ENCODE measurements around the gene SIGLEC11.
"Not testable (repeated sequence)": the region's sequence is repeated elsewhere in the genome, so short reads cannot be mapped to it uniquely, and the experiment has no call there.

The SIGLEC11 gene

DNA sequence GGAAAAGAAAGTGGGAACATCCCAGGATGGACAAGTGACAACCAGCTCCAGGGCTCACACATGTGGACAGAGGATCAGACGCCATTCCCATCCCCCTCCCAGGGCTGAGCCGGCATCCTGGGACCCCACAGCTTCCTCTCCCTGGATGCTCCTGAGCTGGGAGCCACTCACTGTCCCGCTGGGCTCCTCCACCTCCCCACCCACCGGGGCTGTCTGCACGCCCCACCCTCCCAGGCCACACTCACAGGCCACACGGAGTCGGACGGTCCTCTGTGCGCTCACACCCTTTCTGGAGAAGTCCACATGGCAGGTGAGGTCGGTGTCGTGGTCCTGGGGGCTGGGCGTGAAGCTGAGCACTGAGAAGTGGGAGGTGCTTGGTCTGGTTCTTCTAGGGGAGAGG, 1.1 kb downstream of the SIGLEC11 start:
- H3K36me3 ChIP-seq (ENCODE audit: control insufficient read depth, insufficient read depth, low read length); H3K27me3 ChIP-seq (ENCODE audit: control insufficient read depth, insufficient read depth, low read length); H3K4me3 ChIP-seq (ENCODE audit: low read depth, low read length); H3K9me3 ChIP-seq (ENCODE audit: control insufficient read depth, insufficient read depth, low read length); H3K27ac ChIP-seq (ENCODE audit: low read depth, low read length); H3K9ac ChIP-seq (ENCODE audit: low read depth, low read length): not testable (repeated sequence)
- peaks cover 15% of the 10 kb centered on the region for H3K4me1 ChIP-seq (ENCODE audit: control insufficient read depth, insufficient read depth, low read length)

DNA sequence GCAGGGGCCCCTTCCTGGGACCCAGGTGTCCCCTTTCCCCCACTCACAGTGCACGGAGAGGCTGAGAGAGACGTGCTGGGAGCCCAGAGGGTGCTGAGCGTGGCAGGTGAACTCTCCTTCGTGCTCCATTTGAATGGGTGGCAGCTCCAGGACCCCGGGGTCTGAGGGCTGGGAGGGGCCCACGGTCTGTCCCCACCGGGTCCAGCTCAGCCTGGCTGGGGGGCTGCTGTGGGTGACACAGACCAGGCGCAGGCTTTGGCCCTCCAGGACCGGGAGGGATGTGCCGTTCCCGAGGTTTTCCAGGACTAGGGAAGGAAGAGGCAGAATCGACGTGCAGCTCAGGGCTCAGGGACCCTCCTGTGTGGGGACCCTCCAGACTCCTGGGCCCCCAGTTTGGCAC, 2.4 kb downstream of the SIGLEC11 start:
- H3K9me3 ChIP-seq (ENCODE audit: control insufficient read depth, insufficient read depth, low read length); H3K4me3 ChIP-seq (ENCODE audit: low read depth, low read length); H3K27ac ChIP-seq (ENCODE audit: low read depth, low read length); H3K27me3 ChIP-seq (ENCODE audit: control insufficient read depth, insufficient read depth, low read length); H3K9ac ChIP-seq (ENCODE audit: low read depth, low read length); H3K36me3 ChIP-seq (ENCODE audit: control insufficient read depth, insufficient read depth, low read length): not testable (repeated sequence)
- H3K4me1 ChIP-seq (ENCODE audit: control insufficient read depth, insufficient read depth, low read length) = peaks cover 26% of the 10 kb centered on the region

GRCh38 chr19:49958144-49958543, 2.8 kb downstream of the SIGLEC11 start:
- H3K27me3 ChIP-seq (ENCODE audit: control insufficient read depth, insufficient read depth, low read length); H3K36me3 ChIP-seq (ENCODE audit: control insufficient read depth, insufficient read depth, low read length); H3K9me3 ChIP-seq (ENCODE audit: control insufficient read depth, insufficient read depth, low read length); H3K27ac ChIP-seq (ENCODE audit: low read depth, low read length); H3K4me3 ChIP-seq (ENCODE audit: low read depth, low read length); H3K9ac ChIP-seq (ENCODE audit: low read depth, low read length): not testable (repeated sequence)
- peaks cover 28% of the 10 kb centered on the region for H3K4me1 ChIP-seq (ENCODE audit: control insufficient read depth, insufficient read depth, low read length)

DNA sequence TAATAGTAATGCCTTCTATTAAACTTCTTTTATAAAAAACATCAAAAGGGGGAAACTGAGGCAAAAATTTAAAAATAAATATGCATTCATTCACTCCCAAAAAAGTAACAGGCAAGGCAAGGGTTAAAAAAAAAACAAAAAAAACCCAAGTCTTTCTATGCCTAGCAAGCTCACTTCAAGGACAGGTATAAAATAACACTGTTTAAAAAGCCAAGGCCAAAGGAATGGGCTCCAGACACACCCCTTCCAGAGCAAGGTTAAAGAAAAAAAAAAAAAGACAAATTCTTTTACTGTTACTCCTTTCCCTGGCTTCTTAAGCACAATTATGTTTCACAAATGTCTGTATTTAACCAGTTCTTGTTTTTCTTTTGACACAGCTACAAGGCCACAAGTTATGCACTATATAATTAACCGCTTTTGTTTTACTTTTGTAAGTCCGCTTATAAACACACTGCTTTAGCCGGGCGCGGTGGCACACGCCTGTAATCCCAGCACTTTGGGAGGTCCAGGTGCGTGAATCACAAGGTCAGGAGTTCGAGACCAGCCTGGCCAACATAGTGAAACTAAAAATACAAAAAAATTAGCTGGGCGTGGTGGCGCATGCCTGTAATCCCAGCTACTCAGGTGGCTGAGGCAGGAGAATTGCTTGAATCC, 3.6 kb downstream of the SIGLEC11 start:
- Histone ChIP-seq H3K27ac (ENCODE audit: low read depth, low read length) (no peak overlapping the region), H3K9ac (ENCODE audit: low read depth, low read length) (no peak overlapping the region), H3K9me3 (ENCODE audit: control insufficient read depth, insufficient read depth, low read length) (peaks cover 3% of the 10 kb centered on the region; the same call in 1 of the 2 replicates), H3K36me3 (ENCODE audit: control insufficient read depth, insufficient read depth, low read length) (no peaks in the 10 kb centered on the region), H3K4me1 (ENCODE audit: control insufficient read depth, insufficient read depth, low read length) (peaks cover 28% of the 10 kb centered on the region), H3K4me3 (ENCODE audit: low read depth, low read length) (no peak overlapping the region), H3K27me3 (ENCODE audit: control insufficient read depth, insufficient read depth, low read length) (no peaks in the 10 kb centered on the region)

DNA sequence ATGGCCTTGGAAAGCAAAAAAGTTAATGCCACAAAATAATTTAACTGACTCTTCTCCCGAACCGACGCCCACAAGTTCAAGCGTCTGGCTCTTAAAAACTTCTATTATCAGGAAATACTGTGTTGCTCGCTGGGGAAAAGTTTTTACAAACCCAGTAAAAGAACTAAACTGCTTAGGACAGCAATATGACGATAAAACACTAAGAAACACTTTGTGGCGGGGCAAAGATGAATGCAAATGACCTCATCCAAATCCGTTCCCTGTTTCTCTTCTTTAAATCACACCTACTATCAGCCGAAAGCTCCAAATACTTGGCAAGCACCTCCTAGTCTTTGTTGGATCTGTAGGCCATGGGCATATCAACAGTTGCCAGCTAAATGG, 4.9 kb downstream of the SIGLEC11 start:
- no peak overlapping the region for H3K27ac ChIP-seq (ENCODE audit: low read depth, low read length)
- no peaks in the 10 kb centered on the region for H3K36me3 ChIP-seq (ENCODE audit: control insufficient read depth, insufficient read depth, low read length)
- no peaks in the 10 kb centered on the region for H3K9me3 ChIP-seq (ENCODE audit: control insufficient read depth, insufficient read depth, low read length)
- peaks cover 28% of the 10 kb centered on the region for H3K4me1 ChIP-seq (ENCODE audit: control insufficient read depth, insufficient read depth, low read length)
- H3K9ac ChIP-seq (ENCODE audit: low read depth, low read length) = no peak overlapping the region
- no peak overlapping the region for H3K4me3 ChIP-seq (ENCODE audit: low read depth, low read length)
- H3K27me3 ChIP-seq (ENCODE audit: control insufficient read depth, insufficient read depth, low read length) = no peaks in the 10 kb centered on the region

DNA sequence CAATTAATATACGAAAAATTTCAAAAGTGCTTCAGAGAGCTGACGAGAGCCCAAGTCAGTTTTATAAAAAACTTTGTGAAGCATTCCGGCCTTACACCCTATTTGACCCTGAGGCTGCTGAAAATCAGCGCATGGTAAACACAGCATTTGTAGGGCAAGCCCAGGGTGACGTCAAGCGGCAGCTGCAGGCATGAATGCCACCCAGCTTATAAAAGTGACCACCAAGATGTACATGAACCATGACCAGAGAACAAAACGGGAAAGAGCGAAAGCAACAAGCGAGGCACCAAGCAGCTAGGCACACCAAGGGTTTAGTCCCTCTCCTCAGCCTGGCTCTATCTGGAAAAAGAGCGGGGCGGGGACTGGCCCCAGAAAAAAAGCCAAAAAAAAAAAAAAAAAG, 6.0 kb downstream of the SIGLEC11 start:
- Histone ChIP-seq H3K4me3 (ENCODE audit: low read depth, low read length) (no peak overlapping the region), H3K36me3 (ENCODE audit: control insufficient read depth, insufficient read depth, low read length) (no peaks in the 10 kb centered on the region), H3K9me3 (ENCODE audit: control insufficient read depth, insufficient read depth, low read length) (no peaks in the 10 kb centered on the region), H3K4me1 (ENCODE audit: control insufficient read depth, insufficient read depth, low read length) (peaks cover 28% of the 10 kb centered on the region), H3K27me3 (ENCODE audit: control insufficient read depth, insufficient read depth, low read length) (no peaks in the 10 kb centered on the region), H3K9ac (ENCODE audit: low read depth, low read length) (no peak overlapping the region), H3K27ac (ENCODE audit: low read depth, low read length) (no peak overlapping the region)

DNA sequence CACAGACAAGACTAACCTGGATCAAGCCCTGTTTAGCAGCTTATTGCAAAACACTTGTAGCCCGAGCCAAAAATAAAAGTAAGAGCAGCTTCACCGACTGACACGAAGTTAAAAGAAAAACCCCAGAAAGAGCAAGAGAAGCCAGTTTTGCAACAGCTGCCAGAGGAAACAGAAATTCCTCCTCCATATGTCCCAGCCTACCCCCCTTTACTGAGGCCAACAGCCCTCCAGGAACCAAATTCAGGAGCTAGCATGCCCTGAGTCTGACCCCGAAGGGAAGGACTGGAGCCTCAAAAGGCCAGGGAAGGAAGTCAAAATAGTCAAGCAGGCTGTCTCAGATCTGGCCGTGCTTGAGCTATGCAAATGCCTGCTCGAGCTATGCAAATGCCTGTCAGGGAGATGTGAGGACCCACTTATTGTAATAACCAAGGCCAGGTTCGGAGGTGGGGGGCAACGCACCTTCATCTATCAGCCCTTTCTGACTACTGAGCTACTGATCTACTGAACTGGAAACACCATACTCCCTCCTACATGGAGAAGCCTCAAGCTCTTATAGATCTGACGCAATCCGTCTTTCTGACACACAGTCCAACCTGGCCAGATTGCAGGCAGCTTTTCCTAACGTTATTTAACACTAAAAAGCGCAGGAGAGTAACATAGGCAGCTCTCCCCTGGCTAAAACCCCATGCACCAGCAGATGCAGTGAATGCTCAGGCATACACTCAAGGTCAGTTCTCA, 6.7 kb downstream of the SIGLEC11 start:
- H3K9ac ChIP-seq (ENCODE audit: low read depth, low read length) = no peak overlapping the region
- H3K27me3 ChIP-seq (ENCODE audit: control insufficient read depth, insufficient read depth, low read length) = no peaks in the 10 kb centered on the region
- H3K4me3 ChIP-seq (ENCODE audit: low read depth, low read length) = no peak overlapping the region
- H3K9me3 ChIP-seq (ENCODE audit: control insufficient read depth, insufficient read depth, low read length) = no peaks in the 10 kb centered on the region
- H3K27ac ChIP-seq (ENCODE audit: low read depth, low read length) = no peak overlapping the region
- no peaks in the 10 kb centered on the region for H3K36me3 ChIP-seq (ENCODE audit: control insufficient read depth, insufficient read depth, low read length)
- peaks cover 28% of the 10 kb centered on the region for H3K4me1 ChIP-seq (ENCODE audit: control insufficient read depth, insufficient read depth, low read length)

DNA sequence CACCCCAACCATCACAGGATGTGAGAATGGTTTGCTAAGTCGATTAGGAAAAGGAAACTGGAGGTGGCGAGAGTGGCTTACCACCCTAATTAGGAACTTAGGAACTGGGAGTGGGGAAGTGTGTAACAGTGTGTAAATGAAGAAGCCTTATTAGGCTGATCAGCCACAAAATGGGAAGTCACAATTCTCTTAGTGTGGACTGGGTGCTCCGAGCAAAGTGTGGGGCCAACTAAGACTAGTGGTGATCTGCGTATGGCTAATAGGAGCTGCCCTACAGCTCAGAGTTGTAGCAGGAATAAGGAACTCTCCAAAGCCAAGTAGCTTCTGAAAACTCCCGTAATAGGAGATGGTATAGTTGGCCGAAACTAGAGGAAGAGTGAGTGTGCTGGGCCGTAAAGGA, 7.6 kb downstream of the SIGLEC11 start:
- Histone ChIP-seq H3K27ac (ENCODE audit: low read depth, low read length) (no peak overlapping the region), H3K36me3 (ENCODE audit: control insufficient read depth, insufficient read depth, low read length) (no peaks in the 10 kb centered on the region), H3K9me3 (ENCODE audit: control insufficient read depth, insufficient read depth, low read length) (no peaks in the 10 kb centered on the region), H3K4me1 (ENCODE audit: control insufficient read depth, insufficient read depth, low read length) (peaks cover 28% of the 10 kb centered on the region), H3K27me3 (ENCODE audit: control insufficient read depth, insufficient read depth, low read length) (no peaks in the 10 kb centered on the region), H3K9ac (ENCODE audit: low read depth, low read length) (no peak overlapping the region), H3K4me3 (ENCODE audit: low read depth, low read length) (no peak overlapping the region)

DNA sequence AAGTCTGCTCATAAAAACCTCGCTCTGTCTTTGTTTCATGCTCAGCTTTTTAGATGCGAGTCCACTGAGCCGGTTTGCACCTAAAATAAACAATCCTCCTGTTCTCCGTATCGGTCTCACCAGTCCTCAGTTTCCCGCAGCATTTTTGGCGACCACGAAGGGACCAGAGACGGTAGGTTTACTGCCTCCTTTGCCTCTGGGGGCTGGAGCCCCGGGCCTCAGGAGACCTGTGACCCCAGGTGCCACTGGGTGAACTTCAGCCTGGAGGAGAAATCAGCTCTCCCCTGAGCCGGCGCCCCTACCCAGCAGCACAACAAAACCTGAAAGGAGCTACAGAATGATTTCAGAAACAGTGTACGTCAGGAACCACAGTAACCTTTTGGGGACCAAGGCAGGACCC, 8.1 kb downstream of the SIGLEC11 start:
- Histone ChIP-seq H3K4me3 (ENCODE audit: low read depth, low read length) (no peak overlapping the region), H3K36me3 (ENCODE audit: control insufficient read depth, insufficient read depth, low read length) (no peaks in the 10 kb centered on the region), H3K27ac (ENCODE audit: low read depth, low read length) (no peak overlapping the region), H3K4me1 (ENCODE audit: control insufficient read depth, insufficient read depth, low read length) (peaks cover 25% of the 10 kb centered on the region), H3K27me3 (ENCODE audit: control insufficient read depth, insufficient read depth, low read length) (no peaks in the 10 kb centered on the region), H3K9ac (ENCODE audit: low read depth, low read length) (no peak overlapping the region), H3K9me3 (ENCODE audit: control insufficient read depth, insufficient read depth, low read length) (no peaks in the 10 kb centered on the region)

GRCh38 chr19:49952479-49952836, 8.5 kb downstream of the SIGLEC11 start:
- Histone ChIP-seq H3K27me3 (ENCODE audit: control insufficient read depth, insufficient read depth, low read length) (no peaks in the 10 kb centered on the region), H3K4me1 (ENCODE audit: control insufficient read depth, insufficient read depth, low read length) (peaks cover 22% of the 10 kb centered on the region), H3K4me3 (ENCODE audit: low read depth, low read length) (no peak overlapping the region), H3K9ac (ENCODE audit: low read depth, low read length) (no peak overlapping the region), H3K36me3 (ENCODE audit: control insufficient read depth, insufficient read depth, low read length) (no peaks in the 10 kb centered on the region), H3K9me3 (ENCODE audit: control insufficient read depth, insufficient read depth, low read length) (no peaks in the 10 kb centered on the region), H3K27ac (ENCODE audit: low read depth, low read length) (no peak overlapping the region)

GRCh38 chr19:49951806-49952478, 9.0 kb downstream of the SIGLEC11 start:
- no peak overlapping the region for H3K9ac ChIP-seq (ENCODE audit: low read depth, low read length)
- H3K4me1 ChIP-seq (ENCODE audit: control insufficient read depth, insufficient read depth, low read length) = peaks cover 17% of the 10 kb centered on the region
- H3K27me3 ChIP-seq (ENCODE audit: control insufficient read depth, insufficient read depth, low read length) = no peaks in the 10 kb centered on the region
- H3K9me3 ChIP-seq (ENCODE audit: control insufficient read depth, insufficient read depth, low read length) = no peaks in the 10 kb centered on the region
- H3K4me3 ChIP-seq (ENCODE audit: low read depth, low read length) = no peak overlapping the region
- no peak overlapping the region for H3K27ac ChIP-seq (ENCODE audit: low read depth, low read length)
- no peaks in the 10 kb centered on the region for H3K36me3 ChIP-seq (ENCODE audit: control insufficient read depth, insufficient read depth, low read length)
